Suppressor macrophage treated with lipopolysaccharide for 4 hours (primary cell): Measurements from ENCODE around the gene FAM3B.

Experiments used
- DNase-seq: peaks from one replicate; pipeline ENCODE4 v3.0.0-alpha.2; 2020

The FAM3B gene

DNA sequence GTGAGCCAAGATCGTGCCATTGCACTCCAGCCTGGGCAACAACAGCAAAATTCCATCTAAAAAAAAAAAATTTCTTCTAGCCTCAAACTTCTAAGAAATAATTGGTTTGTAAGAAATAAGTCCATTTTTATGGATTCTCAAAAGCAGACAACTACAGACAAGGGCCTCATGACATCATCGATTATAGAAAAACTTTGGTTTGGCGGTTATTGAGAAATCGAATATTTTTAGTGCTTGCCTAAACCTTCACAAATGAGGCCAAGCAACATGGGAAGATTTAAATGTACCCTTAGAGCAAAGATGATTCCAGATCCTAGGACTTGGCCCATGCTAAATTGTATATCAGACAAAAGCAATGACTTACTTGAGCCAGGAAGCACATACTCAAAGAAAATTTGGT lies 81.7 kb downstream of the FAM3B start:
- no peak for DNase-seq

DNA sequence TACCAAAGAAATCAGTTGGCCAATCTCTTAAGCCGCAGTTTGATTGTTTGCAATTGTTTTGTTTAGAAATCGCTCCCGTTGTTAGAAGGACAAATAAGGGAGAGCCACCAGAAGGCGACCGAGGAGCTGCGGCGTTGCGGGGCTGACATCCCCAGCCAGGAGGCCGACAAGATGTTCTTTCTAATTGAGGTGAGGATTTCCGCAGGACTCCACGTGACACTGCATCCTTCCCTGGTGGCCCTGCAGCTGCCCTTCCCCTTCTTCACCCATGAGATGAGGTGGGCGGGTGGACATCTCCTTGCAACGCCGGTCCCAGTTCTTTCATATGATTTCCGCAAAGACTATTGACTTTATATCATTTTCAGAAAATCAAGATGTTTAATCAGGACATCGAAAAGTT lies 82.2 kb downstream of the FAM3B start:
- DNase-seq: no peak

DNA sequence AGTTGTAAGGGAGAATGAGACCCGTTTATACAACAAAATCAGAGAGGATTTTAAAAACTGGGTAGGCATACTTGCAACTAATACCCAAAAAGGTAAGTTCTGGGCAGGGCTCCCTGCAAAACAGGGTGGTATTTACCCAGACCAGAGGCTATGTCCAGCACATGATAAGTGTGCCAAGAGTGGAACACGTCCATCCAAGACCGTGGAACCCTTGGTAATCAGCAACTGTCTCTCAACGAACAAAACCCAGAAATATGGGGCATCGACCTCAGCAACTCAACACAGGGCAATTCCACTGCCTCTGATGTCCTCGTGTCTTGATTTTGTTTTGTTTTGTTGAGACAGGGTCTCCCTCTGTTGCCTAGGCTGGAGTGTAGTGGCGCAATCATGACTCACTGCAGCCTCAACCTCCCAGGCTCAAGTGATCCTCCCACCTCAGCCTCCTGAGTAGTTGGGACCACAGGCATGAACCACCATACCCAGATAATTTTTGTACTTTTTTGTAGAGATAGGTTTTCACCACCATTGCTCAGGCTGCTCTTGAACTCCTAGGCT lies 82.7 kb downstream of the FAM3B start:
- DNase-seq: no peak

DNA sequence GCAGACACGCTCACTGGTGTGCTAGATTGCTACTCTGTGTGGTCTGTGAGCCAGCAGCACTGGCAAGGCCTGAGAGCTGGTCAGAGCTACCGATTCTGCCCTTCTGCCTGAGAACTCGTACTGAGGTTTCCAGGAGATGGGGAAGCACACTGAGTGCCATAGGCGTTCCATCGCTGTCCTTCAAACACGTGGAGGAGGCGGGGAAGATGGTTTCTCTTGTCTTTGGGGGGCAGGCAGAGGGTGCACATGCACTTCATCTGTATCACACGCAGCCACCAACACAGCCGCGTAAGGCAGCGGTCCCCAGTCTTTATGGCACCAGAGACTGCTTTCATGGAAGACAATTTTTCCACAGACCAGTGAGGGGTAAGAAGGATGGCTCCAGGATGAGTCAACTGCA lies 85.6 kb downstream of the FAM3B start:
- no peak for DNase-seq

DNA sequence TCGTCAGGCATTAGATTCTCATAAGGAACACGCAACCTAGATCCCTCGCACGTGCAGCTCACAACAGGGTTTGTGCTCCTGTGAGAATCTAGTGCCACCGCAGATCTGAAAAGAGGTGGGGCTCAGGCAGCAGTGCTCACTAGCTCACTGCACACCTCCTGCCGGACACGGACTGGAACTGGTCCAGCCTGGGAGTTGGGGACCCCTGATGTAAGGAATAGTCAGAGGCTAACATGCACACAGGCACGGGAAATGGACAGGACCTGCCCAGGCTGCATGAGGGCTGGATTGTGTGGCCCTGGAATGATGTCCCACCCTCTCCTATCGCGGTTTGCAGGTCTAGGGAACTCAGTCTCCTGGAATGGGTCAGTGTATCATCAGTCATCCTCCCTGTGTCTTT lies 86.2 kb downstream of the FAM3B start:
- no peak for DNase-seq

DNA sequence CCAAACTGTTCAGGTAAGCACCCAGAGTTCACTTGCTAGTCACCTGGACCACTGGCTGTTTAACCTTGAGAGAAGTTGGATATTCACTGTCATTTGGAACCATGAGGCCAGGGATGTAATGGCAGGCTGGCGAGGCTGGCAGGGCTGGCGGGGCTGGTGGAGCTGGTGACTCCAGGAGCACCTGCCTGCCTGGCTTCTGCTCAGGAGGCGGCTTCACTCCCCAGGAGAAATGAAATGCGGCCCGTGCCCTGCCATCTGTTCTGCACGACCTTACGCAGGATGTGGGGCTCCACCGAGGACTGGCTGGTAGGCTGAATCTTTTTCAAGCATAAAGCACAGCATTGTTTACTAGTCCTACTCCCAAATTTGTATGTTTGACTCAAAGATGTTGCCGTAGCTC lies 86.7 kb downstream of the FAM3B start:
- no peak for DNase-seq

DNA sequence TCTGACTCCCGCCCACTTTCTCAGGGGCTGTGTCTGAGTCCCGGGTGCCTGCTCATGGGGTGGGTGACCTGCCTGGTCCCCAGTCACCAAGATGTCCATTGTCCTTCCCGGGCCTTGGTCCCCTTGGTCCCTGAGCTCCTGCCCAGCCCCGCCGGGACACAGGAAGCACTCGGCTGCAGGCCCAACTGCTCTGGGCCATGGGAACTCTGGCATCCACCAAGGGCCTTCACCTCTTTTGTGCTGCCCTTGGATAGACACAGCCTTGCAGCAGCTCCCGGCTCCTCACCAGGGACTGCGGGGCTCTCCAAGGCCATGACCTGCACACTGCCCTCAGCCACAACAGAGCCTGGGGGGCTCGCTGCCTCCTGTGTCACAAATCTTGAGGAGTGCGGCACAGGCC lies 87.4 kb downstream of the FAM3B start:
- DNase-seq: no peak

DNA sequence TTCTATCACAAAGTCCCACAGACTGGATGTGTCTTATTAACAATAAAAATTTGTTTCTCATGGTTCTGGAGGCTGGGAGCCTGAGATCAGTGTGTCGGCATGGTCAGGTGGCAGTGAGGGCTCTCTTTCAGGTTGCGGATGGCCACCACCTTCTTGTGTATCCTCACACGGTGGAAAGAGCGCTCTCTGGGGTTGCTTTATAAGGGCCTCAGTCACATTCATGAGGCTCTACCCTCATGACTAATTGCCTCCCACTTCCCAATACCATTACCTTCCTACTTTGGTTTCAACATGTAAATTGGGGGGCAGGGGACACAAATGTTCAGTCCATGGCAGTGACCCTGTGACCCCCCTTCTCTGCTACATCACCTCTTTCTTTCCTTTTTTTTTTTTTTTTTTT lies 88.7 kb downstream of the FAM3B start:
- peak; percentile 41 for DNase-seq

DNA sequence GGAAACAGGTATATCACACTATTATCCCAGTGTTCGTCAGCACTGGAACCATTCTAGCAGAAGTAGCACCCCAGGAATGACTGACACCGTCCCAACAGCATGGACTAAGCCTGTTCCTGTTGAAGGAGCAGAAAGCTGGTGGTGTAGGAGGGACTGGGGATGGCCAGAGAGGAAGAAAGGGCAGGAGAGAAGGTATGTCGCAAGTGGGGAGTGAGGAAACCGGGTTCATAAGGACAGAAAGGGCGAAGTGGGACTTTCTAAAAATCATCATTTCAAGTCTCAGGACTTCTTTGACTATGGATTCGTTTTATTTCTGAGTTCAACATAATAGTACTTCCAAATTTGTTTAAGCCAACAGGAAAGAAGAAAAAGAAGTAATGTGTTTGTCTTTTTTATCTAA lies 89.7 kb downstream of the FAM3B start:
- DNase-seq: peak; percentile 84
